HG03196 (cell line): ENCODE measurements around the gene ZNF385B.

Source experiments
- ATAC-seq: cut with Tn5 transposase; IDR thresholded peaks from one replicate; pipeline ENCODE4 v1.9.1; 2021; ENCODE audit not compliant: unreplicated experiment

Gene ZNF385B

GRCh38 chr2:179592167-179592936, 269.1 kb downstream of the ZNF385B start:
- ATAC-seq: no peak

DNA sequence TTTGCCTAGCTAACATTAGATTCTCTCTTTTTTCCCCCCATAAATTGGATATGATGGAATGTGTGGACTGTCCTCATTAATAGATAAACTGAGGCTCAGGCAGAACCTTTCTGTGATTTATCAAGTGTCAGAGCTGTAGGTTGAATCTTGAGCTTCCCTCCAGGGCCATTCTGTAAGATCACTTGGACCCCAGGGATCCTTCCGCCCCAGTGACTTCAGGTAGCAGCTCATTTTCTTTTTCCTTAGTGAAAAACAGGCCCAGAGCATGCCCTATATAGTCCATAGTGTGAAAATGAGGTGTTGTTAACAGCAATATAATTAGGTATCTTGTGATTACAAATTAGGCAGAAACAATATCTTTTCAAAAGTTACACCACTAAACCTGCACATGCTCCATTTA, 269.7 kb downstream of the ZNF385B start:
- no peak for ATAC-seq

DNA sequence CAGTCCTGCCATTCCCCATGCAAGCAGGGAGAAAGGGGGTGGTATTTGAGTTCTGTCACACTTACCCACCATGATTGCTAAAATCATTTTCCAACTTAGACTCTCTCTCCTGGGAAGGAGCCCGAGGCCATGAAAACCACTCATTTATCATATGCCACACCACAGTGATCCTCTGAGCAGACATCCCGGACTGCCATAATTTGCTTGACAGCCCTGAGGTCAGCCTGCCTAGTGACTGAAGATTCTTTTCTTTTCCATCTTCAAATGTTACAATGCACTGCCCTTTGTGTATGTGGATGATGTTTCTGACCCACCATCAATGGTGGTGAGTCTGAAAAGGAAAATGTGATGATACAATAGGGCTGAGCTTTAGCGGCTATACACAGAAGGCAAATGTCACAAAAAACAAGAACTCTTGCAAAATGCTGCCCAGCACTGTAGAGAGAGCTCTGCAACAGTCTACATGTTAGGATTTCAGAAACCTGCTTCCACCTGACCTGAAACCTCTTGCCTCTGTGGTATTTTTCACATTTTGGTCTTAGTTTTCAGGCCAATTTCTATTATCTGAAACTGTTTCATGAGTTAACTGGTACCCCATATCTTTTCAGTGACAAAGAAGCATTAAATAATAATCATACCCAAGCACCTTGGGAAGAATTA, 272.8 kb downstream of the ZNF385B start:
- no peak for ATAC-seq

- ATAC-seq: no peak
Measured at GRCh38 chr2:179584760-179585159, 276.7 kb downstream of the ZNF385B start.

- no peak for ATAC-seq
Measured at GRCh38 chr2:179581605-179582004, 279.8 kb downstream of the ZNF385B start.

DNA sequence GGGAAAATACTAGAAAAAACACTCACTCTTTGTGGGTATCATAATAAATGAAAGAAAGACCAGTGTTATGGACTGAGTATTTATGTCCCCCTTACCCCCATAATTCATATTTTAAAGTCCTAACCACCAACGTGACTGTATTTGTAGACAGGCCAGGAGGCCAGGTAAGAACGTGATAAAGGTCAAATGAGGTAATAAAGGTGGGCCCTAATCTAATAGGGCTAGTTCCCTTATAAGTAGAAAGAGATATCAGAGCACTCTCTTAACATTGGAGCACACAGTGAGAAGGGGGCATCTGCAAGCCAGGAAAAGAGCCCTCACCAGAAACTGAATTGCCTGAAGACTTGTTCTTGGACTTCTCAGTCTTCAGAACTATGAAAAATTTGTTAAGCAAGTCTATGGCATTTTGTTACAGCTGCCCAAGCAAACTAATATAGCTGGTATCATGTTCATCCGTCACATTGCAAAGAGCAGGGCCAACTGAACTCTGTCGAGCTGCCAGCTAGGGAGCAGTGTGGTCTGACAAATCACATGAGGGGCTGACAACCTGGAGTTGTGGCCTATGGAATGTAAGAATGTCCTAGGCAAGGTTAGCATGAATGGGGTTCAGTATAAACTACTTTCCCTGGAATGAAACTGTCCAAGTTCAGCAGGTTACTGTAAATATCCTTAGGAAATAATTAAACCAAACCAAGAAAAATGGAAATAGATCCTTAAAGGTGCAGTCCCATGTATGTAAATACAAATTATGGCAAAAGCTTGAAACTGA, 280.9 kb downstream of the ZNF385B start:
- ATAC-seq: no peak

DNA sequence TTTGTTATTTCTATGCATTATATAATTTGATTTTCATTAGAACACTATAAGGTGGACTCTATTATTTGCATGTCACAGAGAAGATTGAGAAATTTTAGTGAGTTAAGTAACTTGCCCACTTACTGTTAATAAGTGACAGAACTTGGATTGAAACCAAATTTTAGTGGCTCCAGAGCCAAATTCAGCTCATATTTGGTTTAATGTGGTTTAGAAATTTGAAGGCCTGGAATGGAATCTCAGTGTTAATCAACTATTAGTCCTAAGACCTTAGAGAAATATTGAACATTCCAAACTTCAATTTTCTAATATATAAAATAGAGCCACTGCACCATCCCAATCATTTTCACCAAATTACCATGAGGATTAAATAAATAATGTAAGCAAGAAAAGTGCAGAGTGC, 281.6 kb downstream of the ZNF385B start:
- no peak for ATAC-seq

DNA sequence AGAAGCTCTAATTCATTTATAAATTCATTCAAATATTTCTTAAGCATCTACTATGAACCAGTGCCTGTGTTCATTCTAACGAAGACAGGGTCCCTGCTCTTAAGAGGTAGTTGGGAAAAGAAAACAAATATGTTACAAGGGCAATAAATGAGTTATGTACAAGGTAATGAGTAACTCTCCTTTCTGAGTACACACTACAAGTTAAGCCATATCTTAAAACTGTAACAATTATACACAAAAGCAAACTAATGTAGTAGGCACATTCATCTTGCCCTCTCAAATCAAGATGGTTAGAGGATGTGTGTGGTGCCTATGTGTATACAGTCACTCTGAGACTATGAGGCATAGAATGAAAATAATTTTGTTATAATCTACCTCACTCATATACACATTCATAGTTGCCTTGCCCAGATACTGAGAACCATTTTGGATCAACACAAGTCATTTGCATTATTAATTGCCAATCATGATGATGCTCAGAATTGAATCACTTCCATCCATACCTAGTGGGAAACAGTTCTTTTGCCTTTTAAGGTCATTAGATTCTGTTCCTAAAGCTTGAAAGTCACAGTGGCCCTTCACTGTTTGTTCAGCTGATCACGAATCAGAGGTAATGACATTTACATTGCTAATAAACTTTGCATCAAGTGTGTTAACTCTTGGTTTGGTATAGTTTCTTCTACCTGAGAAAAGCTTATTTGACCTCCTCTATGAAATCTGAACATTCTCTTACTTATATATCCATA, 283.1 kb downstream of the ZNF385B start:
- no peak for ATAC-seq

DNA sequence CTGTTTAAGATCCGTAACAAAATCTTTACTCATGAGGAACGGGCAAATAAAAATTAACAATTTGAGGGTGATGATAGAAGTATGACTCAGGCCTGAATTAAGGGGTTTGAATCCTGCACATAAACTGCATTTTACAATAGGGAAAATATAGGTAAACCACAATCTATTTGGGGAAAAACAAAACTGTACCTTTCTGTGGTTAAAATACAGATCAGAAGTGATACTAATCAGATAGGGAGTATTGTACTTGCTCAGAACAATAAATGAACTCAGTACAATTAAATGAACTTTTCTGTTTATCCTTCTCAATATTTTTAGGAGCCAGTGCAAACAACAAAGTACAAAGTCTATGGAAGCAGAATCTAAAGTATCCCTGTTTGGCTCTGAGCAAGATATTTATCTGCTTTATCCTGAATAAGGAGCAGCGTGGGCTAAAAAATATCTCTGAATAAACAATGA, 287.3 kb downstream of the ZNF385B start:
- ATAC-seq: no peak

DNA sequence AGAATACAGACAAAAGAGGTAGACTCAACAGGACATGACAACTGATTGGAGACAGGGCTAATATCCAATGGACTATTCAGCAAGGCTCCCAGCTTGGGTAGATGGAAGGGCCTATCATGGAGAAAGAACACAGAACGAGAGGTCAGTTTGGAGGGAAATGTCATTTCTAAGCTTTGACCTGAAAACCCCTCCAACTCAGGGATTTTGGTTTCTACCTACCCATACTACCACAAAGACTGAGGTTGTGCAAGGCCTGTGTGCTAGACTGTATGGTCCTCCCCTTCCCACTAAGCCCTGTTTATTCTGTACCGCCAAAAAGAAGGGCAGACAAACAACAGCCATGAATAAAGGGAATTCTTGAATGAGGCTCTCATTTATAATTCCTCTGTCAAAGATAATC, 288.9 kb downstream of the ZNF385B start:
- ATAC-seq: no peak

DNA sequence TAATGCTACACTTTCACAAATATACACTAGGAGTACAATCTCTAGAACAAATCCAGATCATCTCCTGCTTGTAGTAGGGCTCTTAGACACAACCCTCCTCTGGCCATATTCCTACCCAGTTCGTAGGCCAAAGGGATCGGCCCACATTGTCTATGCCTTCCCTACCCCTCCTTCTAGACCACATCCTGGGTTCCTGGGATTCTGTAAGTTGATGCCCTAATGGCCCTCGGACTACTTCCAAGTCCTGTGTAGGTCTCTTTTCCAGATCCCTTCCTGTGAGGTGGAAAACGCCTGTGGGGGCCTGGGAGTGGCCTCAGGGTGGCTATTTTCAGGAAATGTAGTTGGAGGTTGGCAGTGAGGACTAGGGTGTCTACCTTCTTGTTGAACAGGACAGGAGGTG, 289.7 kb downstream of the ZNF385B start:
- no peak for ATAC-seq

DNA sequence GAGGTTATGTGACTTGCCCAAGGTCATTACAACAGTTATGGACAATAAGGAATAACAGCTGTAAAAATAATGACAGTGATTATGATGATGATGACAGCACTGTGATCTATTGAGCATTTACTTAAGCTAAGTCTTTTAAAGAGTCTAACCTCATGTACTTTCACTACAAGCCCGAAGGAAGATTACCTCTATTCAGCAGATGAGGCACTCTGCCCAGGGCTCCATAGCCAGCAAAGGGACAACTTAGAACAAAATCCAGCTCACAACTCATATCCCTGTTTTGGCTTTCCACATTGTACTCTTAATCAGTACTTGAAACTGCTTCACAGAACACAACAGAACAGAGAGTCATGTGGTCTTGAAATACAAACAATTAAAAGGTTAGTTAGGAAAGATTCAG, 290.2 kb downstream of the ZNF385B start:
- no peak for ATAC-seq

DNA sequence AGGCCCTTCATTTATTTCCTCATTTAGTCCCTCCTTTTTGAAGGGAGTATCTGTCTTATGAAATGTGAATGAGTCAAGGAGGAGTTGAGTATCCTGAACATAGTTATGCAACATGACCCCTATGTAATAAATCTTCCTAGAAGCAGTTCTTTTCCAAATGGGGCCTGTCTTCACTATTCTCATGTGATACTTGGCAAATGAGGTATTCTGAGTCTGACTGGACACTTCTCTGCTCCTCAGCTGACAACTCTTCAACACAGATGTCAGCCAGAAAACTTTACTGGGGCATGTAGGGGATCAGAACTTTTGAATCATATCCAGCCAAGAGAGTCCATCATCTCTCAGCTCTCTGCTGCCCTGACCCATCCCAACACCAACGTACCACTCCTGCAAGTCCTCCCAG, 291.6 kb downstream of the ZNF385B start:
- no peak for ATAC-seq

DNA sequence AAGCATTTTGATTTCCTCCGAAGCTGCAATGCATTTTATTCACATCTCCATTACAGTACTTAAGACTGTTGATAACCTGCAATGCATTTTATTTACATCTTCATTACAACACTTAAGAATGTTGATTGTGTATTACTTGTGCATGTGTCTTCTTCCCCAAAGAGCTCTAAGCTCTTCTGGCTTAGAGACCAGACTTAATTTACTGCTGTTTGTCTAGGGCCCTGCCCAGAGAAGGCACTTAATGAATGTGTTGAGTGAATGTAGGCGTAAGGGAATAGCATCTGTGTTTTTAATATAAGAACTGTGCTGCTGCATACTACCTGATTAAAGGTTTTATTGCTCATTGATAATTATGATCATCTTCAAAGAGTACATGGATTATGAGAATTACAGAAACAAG, 295.6 kb downstream of the ZNF385B start:
- no peak for ATAC-seq

- no peak for ATAC-seq
Measured at GRCh38 chr2:179562330-179562885, 299.0 kb downstream of the ZNF385B start.

DNA sequence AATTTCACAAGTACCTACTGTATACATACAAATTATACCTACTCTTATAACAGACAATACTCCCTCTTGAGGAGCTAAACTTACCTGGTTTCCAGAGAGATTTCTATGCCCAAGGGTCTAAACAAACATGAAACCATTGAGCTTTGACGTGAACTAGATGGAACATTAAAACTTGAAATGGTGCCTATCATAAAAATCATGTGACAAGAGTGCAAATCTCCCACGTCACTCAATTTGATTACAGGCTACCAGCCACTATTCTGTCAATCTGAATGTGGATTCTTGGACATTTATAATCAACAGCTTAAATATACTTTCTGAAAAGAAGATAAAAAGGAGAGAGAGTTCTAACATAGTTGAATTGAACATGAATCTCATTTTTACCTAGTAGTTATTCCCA, 299.7 kb downstream of the ZNF385B start:
- ATAC-seq: no peak

DNA sequence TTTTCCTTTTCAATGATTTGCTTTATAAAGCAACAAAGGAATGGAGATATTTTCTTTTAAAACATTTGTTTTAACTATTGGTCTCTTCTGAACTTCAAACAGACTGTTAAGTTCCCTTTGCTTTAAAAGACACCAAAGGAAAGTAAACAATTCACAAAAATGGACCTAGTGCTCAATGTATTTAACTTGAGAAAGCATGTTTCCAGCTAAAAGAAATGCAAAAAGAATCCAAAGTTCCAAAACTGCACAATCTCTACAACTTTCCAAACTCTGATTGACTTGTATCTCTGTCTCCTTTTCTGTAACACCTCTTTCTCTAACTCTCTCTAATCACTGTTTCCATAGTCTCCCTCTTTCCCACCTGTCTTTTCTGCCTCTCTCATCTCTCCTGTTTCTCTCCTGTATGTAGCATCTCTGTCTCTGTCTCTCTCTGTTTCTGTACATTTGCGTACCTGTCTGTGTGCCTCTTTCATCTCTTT, 301.1 kb downstream of the ZNF385B start:
- no peak for ATAC-seq

DNA sequence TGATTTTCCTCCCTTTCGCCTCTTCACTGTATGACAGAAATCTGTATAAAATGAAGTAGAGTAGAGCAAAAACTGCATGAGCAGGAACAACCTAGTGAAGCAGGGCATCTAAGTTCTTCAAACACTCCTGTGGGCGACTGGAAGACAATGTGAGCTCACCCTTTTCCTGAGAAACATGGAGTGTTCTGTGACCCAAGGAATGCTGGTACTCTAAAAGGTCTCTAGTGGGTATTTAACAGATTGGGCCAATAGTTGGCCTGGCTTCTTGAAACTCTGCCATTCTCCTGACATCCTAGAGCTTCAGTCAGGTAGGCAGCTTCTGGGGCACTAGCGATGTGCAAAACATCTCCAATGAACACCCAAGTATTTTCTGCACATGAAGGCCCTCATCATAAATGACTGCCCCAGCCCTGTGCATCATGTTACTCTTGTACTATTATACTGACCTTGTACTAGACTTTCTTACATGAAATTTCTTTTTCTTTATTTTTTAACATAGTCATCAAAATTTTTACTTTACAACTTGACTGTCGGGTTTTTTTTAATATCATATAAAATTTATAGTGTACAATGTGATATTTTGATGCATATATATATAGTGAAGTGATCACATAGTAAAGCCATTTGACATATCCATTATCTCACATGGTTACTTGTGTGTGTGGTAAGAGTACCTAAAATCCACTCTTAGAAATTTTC, 302.2 kb downstream of the ZNF385B start:
- no peak for ATAC-seq

- no peak for ATAC-seq
Measured at GRCh38 chr2:179558010-179558934, 303.1 kb downstream of the ZNF385B start.
